Endothelial cell of umbilical vein (primary cell): ENCODE results near the gene TNIP1. TPM values are rescaled to one million over a fixed set of nuclear protein-coding genes. Genes with fewer than 3 reads are reported as not detected.

Source experiments
- BruUV-seq: library from RNA; stranded (reverse); fragments of 400-500 nt; replicated peaks from 2 replicates; lab custom pipeline; 2021; lab: Mats Ljungman, UMichigan
- CTCF ChIA-PET: fragments of 300-600, 350-600 bp; sonication (Branson Sonifier 250); formaldehyde crosslinking; loops from one replicate; lab custom pipeline; 2021; ENCODE audit warnings: antibody characterized with exemption, inconsistent platforms; lab: Charles Lee
- POLR2A ChIA-PET: fragments of 300-600, 350-600 bp; sonication (Branson Sonifier 250); formaldehyde crosslinking; loops from one replicate; lab custom pipeline; 2021; ENCODE audit warnings: antibody characterized with exemption, inconsistent platforms; lab: Charles Lee
- DNase-seq: peaks from one replicate; pipeline ENCODE4 v3.0.0-alpha.2; 2011; ENCODE audit warnings: low read depth, low spot score
- FAIRE-seq: peaks from 2 replicates; lab custom pipeline; 2011; peaks lifted over from hg19 to GRCh38; lab: Jason Lieb, UNC
- H2AFZ ChIP-seq: 2 replicates; pipeline ENCODE4 v1.6.0; 2012; ENCODE audit warnings: low read depth, low read length, control low read depth, inconsistent platforms
- H3K27ac ChIP-seq: 2 replicates; pipeline ENCODE4 v1.5.1; 2011; ENCODE audit warnings: low read depth, mild to moderate bottlenecking, control low read depth, low read length, moderate library complexity; ENCODE audit not compliant: insufficient read depth
- H3K27me3 ChIP-seq, 2 experiments: 2 replicates each; pipeline versions ENCODE4 v1.6.0 to v1.6.1; 2011; ENCODE audit warnings: low read length in 2 of 2, mixed read lengths in 1 of 2; ENCODE audit not compliant: control insufficient read depth in 2 of 2, insufficient read depth in 2 of 2
- H3K36me3 ChIP-seq, 2 experiments: 2 replicates in 1 of 2; 3 replicates in 1 of 2; pipeline ENCODE4 v1.5.1; 2011; ENCODE audit warnings: low read length in 2 of 2, mild to moderate bottlenecking in 1 of 2, moderate library complexity in 1 of 2; ENCODE audit not compliant: control insufficient read depth in 2 of 2, insufficient read depth in 2 of 2; ENCODE audit errors: extremely low read depth in 1 of 2
- H3K4me1 ChIP-seq: 3 replicates; pipeline ENCODE4 v1.5.1; 2011; ENCODE audit warnings: mild to moderate bottlenecking, low read length; ENCODE audit not compliant: control insufficient read depth, insufficient read depth; ENCODE audit errors: extremely low read depth
- H3K4me2 ChIP-seq: 2 replicates; pipeline ENCODE4 v1.6.1; 2011; ENCODE audit warnings: low read length, control low read depth, mixed read lengths; ENCODE audit not compliant: insufficient read depth
- H3K4me3 ChIP-seq, 3 experiments: fragments of 200-600 bp in 1 of 3; sonication (generic), shearing (Covaris generic) in 1 of 3; replicated peaks in 1 of 3; 2 replicates each; pipeline ENCODE4 v1.5.1; 2011 to 2016; ENCODE audit warnings: control low read depth in 3 of 3, low read length in 3 of 3, mild to moderate bottlenecking in 2 of 3, inconsistent platforms in 1 of 3, low read depth in 1 of 3, moderate library complexity in 1 of 3; ENCODE audit not compliant: insufficient read depth in 1 of 3
- H3K79me2 ChIP-seq: 2 replicates; pipeline ENCODE4 v1.6.0; 2012; ENCODE audit warnings: low read length, inconsistent platforms; ENCODE audit not compliant: control insufficient read depth, insufficient read depth
- H3K9ac ChIP-seq: replicated peaks from 2 replicates; pipeline ENCODE3; 2011; ENCODE audit warnings: low read length, control low read depth; ENCODE audit not compliant: insufficient read depth; ENCODE audit errors: extremely low read depth
- H3K9me1 ChIP-seq: replicated peaks from 3 replicates; pipeline ENCODE4 v1.6.0; 2011; ENCODE audit warnings: mild to moderate bottlenecking, low read length; ENCODE audit not compliant: control insufficient read depth, insufficient read depth; ENCODE audit errors: extremely low read depth
- H3K9me3 ChIP-seq: replicated peaks from 2 replicates; pipeline ENCODE4 v1.5.1; 2012; ENCODE audit warnings: low read length, inconsistent platforms; ENCODE audit not compliant: control insufficient read depth, insufficient read depth
- H4K20me1 ChIP-seq: replicated peaks from 2 replicates; pipeline ENCODE3; 2011; ENCODE audit warnings: mild to moderate bottlenecking, low read length; ENCODE audit not compliant: control insufficient read depth, insufficient read depth; ENCODE audit errors: extremely low read depth
- EZH2 ChIP-seq: IDR thresholded peaks from 2 replicates; pipeline ENCODE4 v1.6.1; 2012; ENCODE audit warnings: borderline replicate concordance, low read depth, mild to moderate bottlenecking, moderate library complexity, low read length, inconsistent platforms; ENCODE audit not compliant: severe bottlenecking
- FOS ChIP-seq: IDR thresholded peaks from 2 replicates; pipeline ENCODE4 v1.6.1; 2011; ENCODE audit warnings: mild to moderate bottlenecking, low read length, moderate library complexity, borderline replicate concordance; ENCODE audit not compliant: insufficient read depth
- GATA2 ChIP-seq: IDR thresholded peaks from 2 replicates; pipeline ENCODE4 v1.7.0; 2011; ENCODE audit warnings: low read depth, mild to moderate bottlenecking, moderate library complexity, mixed read lengths, low read length; ENCODE audit not compliant: insufficient read length, insufficient read depth
- JUN ChIP-seq: IDR thresholded peaks from 2 replicates; pipeline ENCODE4 v1.6.1; 2011; ENCODE audit warnings: borderline replicate concordance, low read depth; ENCODE audit not compliant: insufficient read length, insufficient read depth
- MYC ChIP-seq: IDR thresholded peaks from one replicate; pipeline ENCODE4 v1.6.1; 2011; ENCODE audit warnings: mild to moderate bottlenecking, low read depth, low read length
- POLR2A ChIP-seq: IDR thresholded peaks from 2 replicates; pipeline ENCODE4 v1.6.1; 2012; ENCODE audit warnings: low read depth, mild to moderate bottlenecking, control low read depth, low read length
- POLR2AphosphoS5 ChIP-seq: IDR thresholded peaks from 2 replicates; pipeline ENCODE4 v1.6.1; 2012; ENCODE audit warnings: low read depth, mild to moderate bottlenecking, control low read depth, low read length, moderate library complexity; ENCODE audit not compliant: insufficient read depth
- dilution Hi-C: fragments of 300-500 bp; cut with MboI; formaldehyde crosslinking; loops from one replicate; pipeline ENCODE4 v1.15.0; 2019; ENCODE audit warnings: low sequenced_read_pairs; ENCODE audit not compliant: extremely low pct_ligation_motif_present
- intact Hi-C: fragments of 100-400 bp; cut with micrococcal nuclease; formaldehyde crosslinking; loops from one replicate; pipeline ENCODE4 v1.10.0; 2022
- polyA plus RNA-seq, 4 experiments: library from polyadenylated mRNA; depleted of rRNA in 3 of 4; stranded (reverse) in 3 of 4; unstranded in 1 of 4; fragments of >200 nt; gene quantifications; 2 replicates each; pipeline versions ENCODE4 v1.2.1 to v1.2.3, GENCODE V29; 2011 to 2012; ENCODE audit warnings: missing spikeins in 1 of 4
- total RNA-seq: library from RNA; stranded (reverse); gene quantifications from 2 replicates; pipeline ENCODE4 v1.2.3, GENCODE V29; 2021
- TF ChIP-seq, protein P1 (sequence below): IDR thresholded peaks from 2 replicates; pipeline ENCODE4 v1.6.1; 2011; ENCODE audit not compliant: insufficient read depth, insufficient read length
- TF ChIP-seq, protein P2 (sequence below), 2 donors: IDR thresholded peaks; 1 replicate in 1 of 2; 2 replicates in 1 of 2; pipeline ENCODE4 v1.5.1; 2011; ENCODE audit warnings: low read length in 2 of 2, mild to moderate bottlenecking in 2 of 2, moderate library complexity in 2 of 2, control low read depth in 1 of 2, inconsistent platforms in 1 of 2, low read depth in 1 of 2; ENCODE audit not compliant: insufficient read depth in 1 of 2; ENCODE audit errors: extremely low read depth in 1 of 2

Gene TNIP1
- total and polyA plus RNA-seq, 2 donors (not counting 3 experiments of a cell fraction or from before 2014, with no cell fraction given), result 43.0 to 96.8 TPM

DNA sequence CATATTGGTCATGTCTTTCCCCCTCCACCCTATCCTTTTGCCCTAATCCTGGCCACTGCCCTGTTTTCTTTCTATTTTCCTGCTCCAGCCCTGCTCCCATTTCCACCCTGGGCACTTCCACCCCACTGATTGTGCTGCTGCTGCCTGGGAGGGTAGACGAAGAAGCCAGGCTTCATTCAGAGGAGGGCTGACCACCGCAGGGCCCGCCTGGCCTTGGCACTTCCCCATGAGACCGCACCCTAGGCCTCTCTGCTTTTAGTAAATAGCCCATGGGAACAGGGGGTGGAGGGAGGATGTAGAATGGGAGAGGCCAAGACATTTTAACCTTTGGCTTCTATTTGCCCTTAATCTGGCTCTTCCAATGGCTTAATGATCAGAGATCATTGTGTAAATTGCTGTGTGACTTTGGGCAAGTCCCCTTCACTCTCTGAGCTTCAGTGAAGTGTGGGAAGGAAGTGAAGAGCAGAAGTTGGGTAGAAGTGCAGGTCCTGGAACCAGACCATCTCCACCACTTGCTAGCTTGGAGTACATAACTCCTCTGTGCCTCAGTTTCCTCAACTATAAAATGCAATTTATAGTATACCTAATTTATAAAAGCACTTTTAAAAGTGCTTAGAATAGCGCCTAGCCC, 74.0 kb downstream of the TNIP1 start:
- Histone ChIP-seq H3K4me1 (no peaks in the 10 kb centered on the region), H3K4me3 (no peak overlapping the region), H3K36me3 (no peaks in the 10 kb centered on the region), H2AFZ (no peak overlapping the region), H3K79me2 (no peaks in the 10 kb centered on the region), H3K9me1 (no peaks in the 10 kb centered on the region), H3K9ac (no peak overlapping the region), H3K9me3 (no peaks in the 10 kb centered on the region), H3K27ac (no peak overlapping the region), H3K27me3 (peaks cover 0 to 8% of the 10 kb centered on the region in 2 experiments), H4K20me1 (no peaks in the 10 kb centered on the region), H3K4me2 (no peak overlapping the region)
- CTCF ChIA-PET, result interaction anchor here (1.2 kb wide), 1 partner anchor 109 kb away, joined by 4 read pairs; no protein-coding TSS in a partner anchor
- dilution Hi-C loops, result no loop called here
- POLR2A ChIA-PET, result no interaction called here
- DNase-seq, result no peak
- no peak for FAIRE-seq
- intact Hi-C loops, result no loop called here
- TF ChIP-seq, protein P1, sequence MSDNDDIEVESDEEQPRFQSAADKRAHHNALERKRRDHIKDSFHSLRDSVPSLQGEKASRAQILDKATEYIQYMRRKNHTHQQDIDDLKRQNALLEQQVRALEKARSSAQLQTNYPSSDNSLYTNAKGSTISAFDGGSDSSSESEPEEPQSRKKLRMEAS, result no peak
- TF ChIP-seq FOS (no peak), POLR2AphosphoS5 (no peak), MYC (no peak), POLR2A (no peak), GATA2 (no peak), JUN (no peak), EZH2 (no peak)
- TF ChIP-seq, protein P2, sequence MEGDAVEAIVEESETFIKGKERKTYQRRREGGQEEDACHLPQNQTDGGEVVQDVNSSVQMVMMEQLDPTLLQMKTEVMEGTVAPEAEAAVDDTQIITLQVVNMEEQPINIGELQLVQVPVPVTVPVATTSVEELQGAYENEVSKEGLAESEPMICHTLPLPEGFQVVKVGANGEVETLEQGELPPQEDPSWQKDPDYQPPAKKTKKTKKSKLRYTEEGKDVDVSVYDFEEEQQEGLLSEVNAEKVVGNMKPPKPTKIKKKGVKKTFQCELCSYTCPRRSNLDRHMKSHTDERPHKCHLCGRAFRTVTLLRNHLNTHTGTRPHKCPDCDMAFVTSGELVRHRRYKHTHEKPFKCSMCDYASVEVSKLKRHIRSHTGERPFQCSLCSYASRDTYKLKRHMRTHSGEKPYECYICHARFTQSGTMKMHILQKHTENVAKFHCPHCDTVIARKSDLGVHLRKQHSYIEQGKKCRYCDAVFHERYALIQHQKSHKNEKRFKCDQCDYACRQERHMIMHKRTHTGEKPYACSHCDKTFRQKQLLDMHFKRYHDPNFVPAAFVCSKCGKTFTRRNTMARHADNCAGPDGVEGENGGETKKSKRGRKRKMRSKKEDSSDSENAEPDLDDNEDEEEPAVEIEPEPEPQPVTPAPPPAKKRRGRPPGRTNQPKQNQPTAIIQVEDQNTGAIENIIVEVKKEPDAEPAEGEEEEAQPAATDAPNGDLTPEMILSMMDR (IDR thresholded peaks at IDR 0.05; ENCODE audit: extremely low read depth in 1 of 2, insufficient read depth in 1 of 2, low read depth in 1 of 2, low read length in 2 of 2), result no peak
- BruUV-seq, result no TSS peak
